Measurements from ENCODE around the gene SUMF2. TPM values are rescaled to one million over a fixed set of nuclear protein-coding genes. Genes with fewer than 3 reads are reported as not detected.

The SUMF2 gene
- total and polyA plus RNA-seq, 2 of the 13 experiments (the other 11 are each of a cell fraction or from before 2014, with no cell fraction given) = 48.9 to 54.4 TPM

DNA sequence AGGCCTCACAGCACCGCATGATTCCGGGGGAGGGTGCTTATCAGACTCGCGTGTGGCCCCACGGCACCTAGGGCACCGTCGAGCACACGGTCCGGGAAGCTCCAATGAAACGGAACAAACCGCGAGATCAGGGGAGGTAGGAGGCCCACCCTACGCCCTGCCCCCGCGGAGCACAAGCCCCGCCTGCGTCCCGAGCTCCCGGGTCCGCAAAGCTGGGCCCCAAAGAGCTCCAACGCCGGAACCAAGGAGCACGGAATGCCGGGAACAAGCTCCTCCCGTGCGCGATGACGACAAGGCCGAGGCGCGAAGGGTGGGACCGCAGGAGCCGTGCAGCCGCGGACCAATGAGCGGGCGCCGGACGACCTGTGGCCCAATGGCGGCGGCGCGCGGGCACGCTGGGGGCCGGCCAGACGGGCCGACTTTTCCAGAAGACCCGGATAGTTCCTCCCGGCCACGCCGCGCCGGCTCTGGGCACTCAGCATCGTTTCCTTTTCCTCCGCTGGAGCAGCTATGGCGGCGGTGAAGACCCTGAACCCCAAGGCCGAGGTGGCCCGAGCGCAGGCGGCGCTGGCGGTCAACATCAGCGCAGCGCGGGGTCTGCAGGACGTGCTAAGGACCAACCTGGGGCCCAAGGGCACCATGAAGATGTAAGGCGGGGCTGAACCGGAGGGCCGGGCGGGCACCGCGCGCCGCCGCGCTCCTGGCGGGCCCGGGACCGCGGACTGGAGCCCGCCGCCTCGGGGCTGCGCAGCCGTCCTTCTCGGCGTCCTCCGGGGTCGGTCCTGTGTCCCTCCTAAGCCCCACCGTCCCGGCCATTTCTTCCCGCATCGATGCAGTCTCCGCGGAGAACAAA lies 12.5 kb upstream of the SUMF2 start, which contains the start of the genes CCT6A and PSPH (continued):
- peak; percentile 37; the same call in 1 of the 2 replicates for TF ChIP-seq TMF1 (CRISPR knock-in tag; IDR thresholded peaks at IDR 0.05; ENCODE audit: low read depth)
- no peak; the same call in 1 of the 2 replicates for TF ChIP-seq ZNF775 (CRISPR knock-in tag; IDR thresholded peaks at IDR 0.05; ENCODE audit: borderline replicate concordance)
- TF ChIP-seq, protein P1, sequence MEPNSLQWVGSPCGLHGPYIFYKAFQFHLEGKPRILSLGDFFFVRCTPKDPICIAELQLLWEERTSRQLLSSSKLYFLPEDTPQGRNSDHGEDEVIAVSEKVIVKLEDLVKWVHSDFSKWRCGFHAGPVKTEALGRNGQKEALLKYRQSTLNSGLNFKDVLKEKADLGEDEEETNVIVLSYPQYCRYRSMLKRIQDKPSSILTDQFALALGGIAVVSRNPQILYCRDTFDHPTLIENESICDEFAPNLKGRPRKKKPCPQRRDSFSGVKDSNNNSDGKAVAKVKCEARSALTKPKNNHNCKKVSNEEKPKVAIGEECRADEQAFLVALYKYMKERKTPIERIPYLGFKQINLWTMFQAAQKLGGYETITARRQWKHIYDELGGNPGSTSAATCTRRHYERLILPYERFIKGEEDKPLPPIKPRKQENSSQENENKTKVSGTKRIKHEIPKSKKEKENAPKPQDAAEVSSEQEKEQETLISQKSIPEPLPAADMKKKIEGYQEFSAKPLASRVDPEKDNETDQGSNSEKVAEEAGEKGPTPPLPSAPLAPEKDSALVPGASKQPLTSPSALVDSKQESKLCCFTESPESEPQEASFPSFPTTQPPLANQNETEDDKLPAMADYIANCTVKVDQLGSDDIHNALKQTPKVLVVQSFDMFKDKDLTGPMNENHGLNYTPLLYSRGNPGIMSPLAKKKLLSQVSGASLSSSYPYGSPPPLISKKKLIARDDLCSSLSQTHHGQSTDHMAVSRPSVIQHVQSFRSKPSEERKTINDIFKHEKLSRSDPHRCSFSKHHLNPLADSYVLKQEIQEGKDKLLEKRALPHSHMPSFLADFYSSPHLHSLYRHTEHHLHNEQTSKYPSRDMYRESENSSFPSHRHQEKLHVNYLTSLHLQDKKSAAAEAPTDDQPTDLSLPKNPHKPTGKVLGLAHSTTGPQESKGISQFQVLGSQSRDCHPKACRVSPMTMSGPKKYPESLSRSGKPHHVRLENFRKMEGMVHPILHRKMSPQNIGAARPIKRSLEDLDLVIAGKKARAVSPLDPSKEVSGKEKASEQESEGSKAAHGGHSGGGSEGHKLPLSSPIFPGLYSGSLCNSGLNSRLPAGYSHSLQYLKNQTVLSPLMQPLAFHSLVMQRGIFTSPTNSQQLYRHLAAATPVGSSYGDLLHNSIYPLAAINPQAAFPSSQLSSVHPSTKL (CRISPR knock-in tag; IDR thresholded peaks at IDR 0.05) = peak; percentile 63; the same call in 1 of the 2 replicates
- TF ChIP-seq ZNF670 (CRISPR knock-in tag; IDR thresholded peaks at IDR 0.05; ENCODE audit: borderline replicate concordance) = no peak
- peak; percentile 95 for TF ChIP-seq DR1 (CRISPR knock-in tag; IDR thresholded peaks at IDR 0.05)
- no peak for TF ChIP-seq ZNF326 (CRISPR knock-in tag; IDR thresholded peaks at IDR 0.05; ENCODE audit: borderline replicate concordance)
- no peak for TF ChIP-seq ZNF33B (CRISPR knock-in tag; IDR thresholded peaks at IDR 0.05)
- TF ChIP-seq, protein P2, sequence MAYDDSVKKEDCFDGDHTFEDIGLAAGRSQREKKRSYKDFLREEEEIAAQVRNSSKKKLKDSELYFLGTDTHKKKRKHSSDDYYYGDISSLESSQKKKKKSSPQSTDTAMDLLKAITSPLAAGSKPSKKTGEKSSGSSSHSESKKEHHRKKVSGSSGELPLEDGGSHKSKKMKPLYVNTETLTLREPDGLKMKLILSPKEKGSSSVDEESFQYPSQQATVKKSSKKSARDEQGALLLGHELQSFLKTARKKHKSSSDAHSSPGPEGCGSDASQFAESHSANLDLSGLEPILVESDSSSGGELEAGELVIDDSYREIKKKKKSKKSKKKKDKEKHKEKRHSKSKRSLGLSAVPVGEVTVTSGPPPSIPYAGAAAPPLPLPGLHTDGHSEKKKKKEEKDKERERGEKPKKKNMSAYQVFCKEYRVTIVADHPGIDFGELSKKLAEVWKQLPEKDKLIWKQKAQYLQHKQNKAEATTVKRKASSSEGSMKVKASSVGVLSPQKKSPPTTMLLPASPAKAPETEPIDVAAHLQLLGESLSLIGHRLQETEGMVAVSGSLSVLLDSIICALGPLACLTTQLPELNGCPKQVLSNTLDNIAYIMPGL (CRISPR knock-in tag; IDR thresholded peaks at IDR 0.05; ENCODE audit: borderline replicate concordance in 1 of 2, low read depth in 1 of 2) = peak; percentile 26 to 69; a peak in 3 of 4 replicates
- TF ChIP-seq, protein P3, sequence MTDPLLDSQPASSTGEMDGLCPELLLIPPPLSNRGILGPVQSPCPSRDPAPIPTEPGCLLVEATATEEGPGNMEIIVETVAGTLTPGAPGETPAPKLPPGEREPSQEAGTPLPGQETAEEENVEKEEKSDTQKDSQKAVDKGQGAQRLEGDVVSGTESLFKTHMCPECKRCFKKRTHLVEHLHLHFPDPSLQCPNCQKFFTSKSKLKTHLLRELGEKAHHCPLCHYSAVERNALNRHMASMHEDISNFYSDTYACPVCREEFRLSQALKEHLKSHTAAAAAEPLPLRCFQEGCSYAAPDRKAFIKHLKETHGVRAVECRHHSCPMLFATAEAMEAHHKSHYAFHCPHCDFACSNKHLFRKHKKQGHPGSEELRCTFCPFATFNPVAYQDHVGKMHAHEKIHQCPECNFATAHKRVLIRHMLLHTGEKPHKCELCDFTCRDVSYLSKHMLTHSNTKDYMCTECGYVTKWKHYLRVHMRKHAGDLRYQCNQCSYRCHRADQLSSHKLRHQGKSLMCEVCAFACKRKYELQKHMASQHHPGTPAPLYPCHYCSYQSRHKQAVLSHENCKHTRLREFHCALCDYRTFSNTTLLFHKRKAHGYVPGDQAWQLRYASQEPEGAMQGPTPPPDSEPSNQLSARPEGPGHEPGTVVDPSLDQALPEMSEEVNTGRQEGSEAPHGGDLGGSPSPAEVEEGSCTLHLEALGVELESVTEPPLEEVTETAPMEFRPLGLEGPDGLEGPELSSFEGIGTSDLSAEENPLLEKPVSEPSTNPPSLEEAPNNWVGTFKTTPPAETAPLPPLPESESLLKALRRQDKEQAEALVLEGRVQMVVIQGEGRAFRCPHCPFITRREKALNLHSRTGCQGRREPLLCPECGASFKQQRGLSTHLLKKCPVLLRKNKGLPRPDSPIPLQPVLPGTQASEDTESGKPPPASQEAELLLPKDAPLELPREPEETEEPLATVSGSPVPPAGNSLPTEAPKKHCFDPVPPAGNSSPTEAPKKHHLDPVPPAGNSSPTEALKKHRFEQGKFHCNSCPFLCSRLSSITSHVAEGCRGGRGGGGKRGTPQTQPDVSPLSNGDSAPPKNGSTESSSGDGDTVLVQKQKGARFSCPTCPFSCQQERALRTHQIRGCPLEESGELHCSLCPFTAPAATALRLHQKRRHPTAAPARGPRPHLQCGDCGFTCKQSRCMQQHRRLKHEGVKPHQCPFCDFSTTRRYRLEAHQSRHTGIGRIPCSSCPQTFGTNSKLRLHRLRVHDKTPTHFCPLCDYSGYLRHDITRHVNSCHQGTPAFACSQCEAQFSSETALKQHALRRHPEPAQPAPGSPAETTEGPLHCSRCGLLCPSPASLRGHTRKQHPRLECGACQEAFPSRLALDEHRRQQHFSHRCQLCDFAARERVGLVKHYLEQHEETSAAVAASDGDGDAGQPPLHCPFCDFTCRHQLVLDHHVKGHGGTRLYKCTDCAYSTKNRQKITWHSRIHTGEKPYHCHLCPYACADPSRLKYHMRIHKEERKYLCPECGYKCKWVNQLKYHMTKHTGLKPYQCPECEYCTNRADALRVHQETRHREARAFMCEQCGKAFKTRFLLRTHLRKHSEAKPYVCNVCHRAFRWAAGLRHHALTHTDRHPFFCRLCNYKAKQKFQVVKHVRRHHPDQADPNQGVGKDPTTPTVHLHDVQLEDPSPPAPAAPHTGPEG (CRISPR knock-in tag; IDR thresholded peaks at IDR 0.05) = peak; percentile 21; the same call in 1 of the 2 replicates
- TF ChIP-seq GTF3A (CRISPR knock-in tag; conservative IDR thresholded peaks at IDR 0.05) = no peak
- TF ChIP-seq CREB1 (IDR thresholded peaks at IDR 0.05) = peak; percentile 87
- peak; percentile 77 for TF ChIP-seq CREB1 (CRISPR knock-in tag; IDR thresholded peaks at IDR 0.05)

Measured in HepG2 (cell line).